Measurements from ENCODE around the gene RPL35A.
"Not testable (repeated sequence)": the region's sequence is repeated elsewhere in the genome, so short reads cannot be mapped to it uniquely, and the experiment has no call there.

GRCh38 chr3:197967337-197967989 is 17.5 kb downstream of the RPL35A start:
- TF ChIP-seq CTCF (conservative IDR thresholded peaks at IDR 0.05; ENCODE audit: low read depth, low read length); EZH2 (IDR thresholded peaks at IDR 0.05; ENCODE audit: low read length, unreplicated experiment); EZH2phosphoT487 (IDR thresholded peaks at IDR 0.05; ENCODE audit: borderline replicate concordance, low read length): not testable (repeated sequence)
